Skin epidermis (tissue), 12 donors: ENCODE results near the gene RFESD.
"Not testable (repeated sequence)": the region's sequence is repeated elsewhere in the genome, so short reads cannot be mapped to it uniquely, and the experiment has no call there.

ENCODE experiments used
- H3K27ac ChIP-seq, 21 experiments: fragments of 200-600 bp; sonication (generic) in 11 of 21; one replicate each; pipeline ENCODE4 v1.5.0; 2020; ENCODE audit warnings: mild to moderate bottlenecking in 3 of 21, inconsistent platforms in 2 of 21, moderate library complexity in 2 of 21
- H3K4me3 ChIP-seq, 7 experiments: fragments of 200-600 bp; sonication (generic) in 2 of 7; one replicate each; pipeline ENCODE4 v1.5.0; 2020; ENCODE audit warnings: inconsistent platforms in 2 of 7, mild to moderate bottlenecking in 2 of 7, moderate library complexity in 1 of 7

RFESD gene

GRCh38 chr5:95701074-95701473 lies 54.5 kb downstream of the RFESD start:
- no peak overlapping the region for H3K4me3 ChIP-seq
- no peak overlapping the region for H3K27ac ChIP-seq

GRCh38 chr5:95704150-95704549 lies 57.6 kb downstream of the RFESD start:
- H3K27ac ChIP-seq, result no peak overlapping the region
- H3K4me3 ChIP-seq, result no peak overlapping the region

GRCh38 chr5:95706196-95706595 lies 59.6 kb downstream of the RFESD start:
- not testable (repeated sequence) for H3K4me3 ChIP-seq, H3K27ac ChIP-seq

GRCh38 chr5:95707055-95707454 lies 60.5 kb downstream of the RFESD start:
- Histone ChIP-seq H3K4me3 (no peak overlapping the region), H3K27ac (no peak overlapping the region)
